Gastroesophageal sphincter (tissue), 4 donors: ENCODE data around the gene SYT8. TPM values are rescaled to one million over a fixed set of nuclear protein-coding genes. Genes with fewer than 3 reads are reported as not detected.

Experiments
- ATAC-seq: fragments of 150-250 bp; one replicate; pipeline ENCODE4 v1.9.1; 2016; ENCODE audit warnings: mild to moderate bottlenecking, moderate library complexity
- H3K27ac ChIP-seq, 4 donors: fragments of 200-600 bp; sonication (generic) in 3 of 4; 1 replicate in 3 of 4; 2 replicates in 1 of 4; pipeline ENCODE4 v1.5.1; 2016 to 2019
- H3K27me3 ChIP-seq: fragments of 200-600 bp; sonication (generic); one replicate; pipeline ENCODE4 v1.5.1; 2019
- H3K36me3 ChIP-seq, 2 donors: fragments of 200-600 bp; sonication (generic); one replicate each; pipeline ENCODE4 v1.5.1; 2019; ENCODE audit warnings: control low read depth in 1 of 2
- H3K4me1 ChIP-seq, 3 donors: fragments of 200-600 bp; sonication (generic); 1 replicate in 2 of 3; 2 replicates in 1 of 3; pipeline ENCODE4 v1.5.1; 2016 to 2019; ENCODE audit warnings: control low read depth in 2 of 3
- H3K4me3 ChIP-seq, 2 donors: fragments of 200-600 bp; sonication (generic); one replicate each; pipeline ENCODE4 v1.5.1; 2019; ENCODE audit warnings: mild to moderate bottlenecking in 1 of 2, moderate library complexity in 1 of 2
- H3K9me3 ChIP-seq, 3 donors: fragments of 200-600 bp; sonication (generic); one replicate each; pipeline ENCODE4 v1.5.1; 2017 to 2019; ENCODE audit warnings: control low read depth in 2 of 3
- EP300 ChIP-seq: sonication (generic); formaldehyde crosslinking; IDR thresholded peaks from one replicate; pipeline ENCODE4 v1.6.1; 2017; ENCODE audit warnings: antibody characterized with exemption, mild to moderate bottlenecking
- POLR2A ChIP-seq, 2 donors: fragments of 450-650 bp; IDR thresholded peaks; one replicate each; pipeline ENCODE4 v1.6.1; 2017; ENCODE audit warnings: antibody characterized with exemption in 2 of 2, mild to moderate bottlenecking in 2 of 2, moderate library complexity in 1 of 2
- POLR2AphosphoS5 ChIP-seq: sonication (generic); formaldehyde crosslinking; IDR thresholded peaks from one replicate; pipeline ENCODE4 v1.6.1; 2017; ENCODE audit warnings: antibody characterized with exemption
- WGBS, 2 donors: methylation state at CpG; one replicate each; pipeline ENCODE4 v1.1.5; 2018; ENCODE audit warnings: low coverage in 1 of 2; 5-methylcytosine and 5-hydroxymethylcytosine counted together
- total RNA-seq, 4 donors: library from RNA; depleted of rRNA; stranded (reverse); fragments of >200 nt; gene quantifications; one replicate each; pipeline ENCODE4 v1.1.0, GENCODE V29; 2016
- TF ChIP-seq, protein P1 (sequence below), 4 experiments: fragments of 200-600 bp in 2 of 4; fragments of 450-650 bp in 2 of 4; sonication (generic) in 1 of 4; IDR thresholded peaks; one replicate each; pipeline ENCODE4 v1.5.1; 2017 to 2019; ENCODE audit warnings: antibody characterized with exemption in 4 of 4, mild to moderate bottlenecking in 2 of 4, moderate library complexity in 2 of 4

SYT8 gene
- total RNA-seq, 4 donors from 2014 or later = 2.2 TPM; not detected in 3

DNA sequence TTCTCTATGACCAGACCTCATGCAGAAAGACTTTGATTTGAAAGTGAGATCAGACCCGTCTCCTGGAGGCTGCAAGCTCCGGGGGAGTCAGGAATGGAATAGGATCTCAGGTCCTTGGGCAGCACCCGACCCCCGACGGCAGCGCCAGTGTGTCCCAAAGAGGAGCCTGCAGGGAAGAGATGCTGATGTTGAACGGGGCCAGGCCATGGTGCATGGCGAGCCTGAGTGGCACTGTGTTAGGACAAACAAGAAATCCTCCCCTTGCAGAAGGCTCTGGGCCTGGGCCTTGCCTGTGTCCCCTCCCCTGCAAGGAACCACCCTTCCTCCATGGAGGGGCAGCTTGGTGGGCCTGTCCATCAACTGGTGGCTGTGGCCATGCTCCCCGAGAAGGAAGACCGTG, 20.1 kb upstream of the SYT8 start:
- 71% methylated on average over 7 of the region's 10 CpGs; no CpG with 5 or more reads in 1 of the 2 donors for WGBS, 2 donors
- no peak overlapping the region for H3K27ac ChIP-seq
- H3K4me1 ChIP-seq = no peaks in the 10 kb centered on the region
- no peaks in the 10 kb centered on the region for H3K36me3 ChIP-seq
- ATAC-seq = no peak
- peaks cover 0 to 33% (median 0%) of the 10 kb centered on the region in 3 donors for H3K9me3 ChIP-seq
- no peak overlapping the region for H3K4me3 ChIP-seq
- H3K27me3 ChIP-seq = peaks cover 43% of the 10 kb centered on the region
- TF ChIP-seq EP300 = no peak
- no peak for TF ChIP-seq POLR2A (IDR thresholded peaks at IDR 0.05)
- TF ChIP-seq, protein P1, sequence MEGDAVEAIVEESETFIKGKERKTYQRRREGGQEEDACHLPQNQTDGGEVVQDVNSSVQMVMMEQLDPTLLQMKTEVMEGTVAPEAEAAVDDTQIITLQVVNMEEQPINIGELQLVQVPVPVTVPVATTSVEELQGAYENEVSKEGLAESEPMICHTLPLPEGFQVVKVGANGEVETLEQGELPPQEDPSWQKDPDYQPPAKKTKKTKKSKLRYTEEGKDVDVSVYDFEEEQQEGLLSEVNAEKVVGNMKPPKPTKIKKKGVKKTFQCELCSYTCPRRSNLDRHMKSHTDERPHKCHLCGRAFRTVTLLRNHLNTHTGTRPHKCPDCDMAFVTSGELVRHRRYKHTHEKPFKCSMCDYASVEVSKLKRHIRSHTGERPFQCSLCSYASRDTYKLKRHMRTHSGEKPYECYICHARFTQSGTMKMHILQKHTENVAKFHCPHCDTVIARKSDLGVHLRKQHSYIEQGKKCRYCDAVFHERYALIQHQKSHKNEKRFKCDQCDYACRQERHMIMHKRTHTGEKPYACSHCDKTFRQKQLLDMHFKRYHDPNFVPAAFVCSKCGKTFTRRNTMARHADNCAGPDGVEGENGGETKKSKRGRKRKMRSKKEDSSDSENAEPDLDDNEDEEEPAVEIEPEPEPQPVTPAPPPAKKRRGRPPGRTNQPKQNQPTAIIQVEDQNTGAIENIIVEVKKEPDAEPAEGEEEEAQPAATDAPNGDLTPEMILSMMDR (IDR thresholded peaks at IDR 0.05) = no peak
- no peak for TF ChIP-seq POLR2AphosphoS5

GRCh38 chr11:1815311-1815710, 19.5 kb upstream of the SYT8 start:
- Histone ChIP-seq H3K9me3 (peaks cover 0 to 37% (median 0%) of the 10 kb centered on the region in 3 donors), H3K36me3 (no peaks in the 10 kb centered on the region), H3K27ac (no peak overlapping the region), H3K4me3 (no peak overlapping the region), H3K4me1 (no peaks in the 10 kb centered on the region), H3K27me3 (peaks cover 43% of the 10 kb centered on the region)
- no peak for ATAC-seq
- WGBS, 2 donors = no CpG with 5 or more reads among the region's 8 CpGs
- TF ChIP-seq POLR2A (IDR thresholded peaks at IDR 0.05) (no peak), EP300 (no peak), POLR2AphosphoS5 (no peak)
- TF ChIP-seq, protein P1 (IDR thresholded peaks at IDR 0.05) = no peak

GRCh38 chr11:1815751-1816150, 19.0 kb upstream of the SYT8 start:
- H3K36me3 ChIP-seq = no peaks in the 10 kb centered on the region
- WGBS, 2 donors = 75 to 90% methylated on average over 2 to 3 of the region's 7 CpGs
- H3K4me1 ChIP-seq = no peaks in the 10 kb centered on the region
- H3K27ac ChIP-seq = no peak overlapping the region
- H3K9me3 ChIP-seq = peaks cover 0 to 37% (median 0%) of the 10 kb centered on the region in 3 donors
- H3K27me3 ChIP-seq = peaks cover 43% of the 10 kb centered on the region
- TF ChIP-seq, protein P1 (IDR thresholded peaks at IDR 0.05) = no peak
- TF ChIP-seq EP300 (no peak), POLR2A (IDR thresholded peaks at IDR 0.05) (no peak), POLR2AphosphoS5 (no peak)
- ATAC-seq = no peak
- H3K4me3 ChIP-seq = no peak overlapping the region

DNA sequence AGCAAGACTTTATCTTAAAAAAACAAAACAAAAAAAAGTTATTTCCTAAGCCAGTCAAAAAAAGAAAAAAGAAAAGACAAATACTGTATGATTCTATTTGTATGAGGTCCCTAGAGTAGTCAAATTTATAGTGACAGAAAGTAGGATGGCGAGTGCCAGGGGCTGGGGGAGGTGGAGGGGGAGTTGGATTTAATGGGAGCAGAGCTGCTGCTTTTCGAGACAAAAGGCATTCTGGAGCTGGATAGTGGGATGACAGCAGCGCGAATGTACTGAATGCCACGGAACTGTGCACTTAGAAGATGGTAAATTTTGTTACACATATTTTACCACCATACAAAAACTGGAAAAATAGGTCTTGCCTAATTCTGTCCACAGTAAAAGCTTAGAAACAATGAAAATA, 17.8 kb upstream of the SYT8 start:
- 75 to 83% methylated on average over 5 of the region's 5 CpGs for WGBS, 2 donors
- H3K9me3 ChIP-seq = peaks cover 0 to 34% (median 0%) of the 10 kb centered on the region in 3 donors
- peaks cover 39% of the 10 kb centered on the region for H3K27me3 ChIP-seq
- H3K4me3 ChIP-seq = no peak overlapping the region
- H3K4me1 ChIP-seq = no peaks in the 10 kb centered on the region
- TF ChIP-seq EP300 (no peak), POLR2A (IDR thresholded peaks at IDR 0.05) (no peak), POLR2AphosphoS5 (no peak)
- TF ChIP-seq, protein P1 (IDR thresholded peaks at IDR 0.05) = no peak
- H3K27ac ChIP-seq = no peak overlapping the region
- no peak for ATAC-seq
- H3K36me3 ChIP-seq = no peaks in the 10 kb centered on the region

DNA sequence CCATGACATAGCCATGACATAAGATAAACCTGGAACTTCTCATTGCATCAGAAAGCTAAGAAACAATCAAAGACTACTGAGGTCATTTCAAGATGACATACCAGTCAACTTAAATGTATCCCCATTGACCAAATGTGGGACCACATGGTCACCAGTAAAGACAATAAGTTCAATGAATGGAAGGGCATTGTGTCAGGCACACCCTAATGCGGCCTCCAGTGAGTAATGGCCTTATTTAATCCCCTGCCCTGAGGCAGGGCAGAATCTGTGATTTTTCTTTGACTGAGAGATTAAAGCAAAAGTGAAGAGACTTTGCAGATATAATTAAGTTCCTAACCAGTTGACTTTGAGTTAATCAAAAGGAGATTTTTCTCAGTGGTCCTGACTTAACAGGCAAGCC, 17.3 kb upstream of the SYT8 start:
- no peak for ATAC-seq
- no peak overlapping the region for H3K27ac ChIP-seq
- 20 to 60% methylated on average over 1 of the region's 1 CpG for WGBS, 2 donors
- H3K4me3 ChIP-seq = no peak overlapping the region
- H3K27me3 ChIP-seq = peaks cover 34% of the 10 kb centered on the region
- H3K9me3 ChIP-seq = peaks cover 0 to 29% (median 0%) of the 10 kb centered on the region in 3 donors
- H3K36me3 ChIP-seq = no peaks in the 10 kb centered on the region
- H3K4me1 ChIP-seq = no peaks in the 10 kb centered on the region
- no peak for TF ChIP-seq POLR2A (IDR thresholded peaks at IDR 0.05)
- TF ChIP-seq, protein P1 (IDR thresholded peaks at IDR 0.05) = no peak
- TF ChIP-seq POLR2AphosphoS5 = no peak
- no peak for TF ChIP-seq EP300
